Astrocyte (in vitro differentiated cells and primary cell): ENCODE results near the gene RALGDS.

Experiments
- CTCF ChIP-seq: IDR thresholded peaks from 2 replicates; pipeline ENCODE4 v1.5.1; 2011; ENCODE audit warnings: low read depth, mild to moderate bottlenecking, inconsistent platforms, low read length, moderate library complexity; ENCODE audit not compliant: insufficient read depth
- EZH2 ChIP-seq: IDR thresholded peaks from 2 replicates; pipeline ENCODE4 v1.6.1; 2012; ENCODE audit warnings: mild to moderate bottlenecking, low read length, inconsistent platforms; ENCODE audit not compliant: insufficient read depth

- TF ChIP-seq CTCF (no peak), EZH2 (no peak)
Observed at GRCh38 chr9:133161547-133161950, 40.5 kb upstream of the RALGDS start.
